Inferior parietal cortex (tissue), 1 donor: ENCODE results near the gene SCN8A.

ENCODE experiments used
- DNase-seq: peaks from one replicate; pipeline ENCODE4 v3.0.0-alpha.2; 2016; ENCODE audit errors: extremely low spot score

Gene SCN8A

GRCh38 chr12:51669271-51669670 is 78.2 kb downstream of the SCN8A start:
- no peak for DNase-seq

GRCh38 chr12:51669996-51670395 is 79.0 kb downstream of the SCN8A start:
- no peak for DNase-seq

- DNase-seq = no peak
Measured at GRCh38 chr12:51672334-51672733, 81.3 kb downstream of the SCN8A start.

- DNase-seq = no peak
Measured at GRCh38 chr12:51675071-51675803, 84.2 kb downstream of the SCN8A start.

GRCh38 chr12:51676875-51677274 is 85.8 kb downstream of the SCN8A start:
- no peak for DNase-seq

GRCh38 chr12:51677284-51677968 is 86.4 kb downstream of the SCN8A start:
- DNase-seq = no peak

GRCh38 chr12:51678086-51678724 is 87.2 kb downstream of the SCN8A start:
- DNase-seq = peak; percentile 59

- DNase-seq = no peak
Measured at GRCh38 chr12:51682981-51683380, 91.9 kb downstream of the SCN8A start.

GRCh38 chr12:51683763-51684357 is 92.8 kb downstream of the SCN8A start:
- DNase-seq = no peak

- no peak for DNase-seq
Measured at GRCh38 chr12:51686727-51687126, 95.7 kb downstream of the SCN8A start.

GRCh38 chr12:51687177-51687576 is 96.1 kb downstream of the SCN8A start:
- DNase-seq = no peak

GRCh38 chr12:51687614-51688013 is 96.6 kb downstream of the SCN8A start:
- DNase-seq = no peak

GRCh38 chr12:51689983-51690382 is 99.0 kb downstream of the SCN8A start:
- no peak for DNase-seq

GRCh38 chr12:51692016-51692415 is 101.0 kb downstream of the SCN8A start:
- DNase-seq = no peak

- no peak for DNase-seq
Measured at GRCh38 chr12:51693569-51693968, 102.5 kb downstream of the SCN8A start.

- no peak for DNase-seq
Measured at GRCh38 chr12:51694146-51694545, 103.1 kb downstream of the SCN8A start.

GRCh38 chr12:51695241-51696010 is 104.4 kb downstream of the SCN8A start:
- no peak for DNase-seq

- DNase-seq = no peak
Measured at GRCh38 chr12:51699219-51699618, 108.2 kb downstream of the SCN8A start.

- no peak for DNase-seq
Measured at GRCh38 chr12:51700887-51701286, 109.9 kb downstream of the SCN8A start.

GRCh38 chr12:51702587-51702986 is 111.6 kb downstream of the SCN8A start:
- DNase-seq = no peak

GRCh38 chr12:51705450-51705849 is 114.4 kb downstream of the SCN8A start:
- no peak for DNase-seq

GRCh38 chr12:51706206-51706605 is 115.2 kb downstream of the SCN8A start:
- DNase-seq = no peak
